Parathyroid adenoma (tissue), 2 donors: ENCODE measurements around the gene ZNF417.
A peak's percentile ranks its signal among the peaks of the same experiment; 100 is the strongest.

ENCODE experiments used
- H2AFZ ChIP-seq: fragments of 300-600 bp; sonication (generic); one replicate; pipeline ENCODE4 v1.7.0; 2017; ENCODE audit warnings: antibody characterized with exemption, mild to moderate bottlenecking
- H3K27ac ChIP-seq: fragments of 300-600 bp; sonication (generic); one replicate; pipeline ENCODE4 v1.7.0; 2017
- H3K27me3 ChIP-seq: fragments of 300-600 bp; sonication (generic); one replicate; pipeline ENCODE4 v1.7.0; 2017; ENCODE audit warnings: low read length; ENCODE audit not compliant: control insufficient read depth, insufficient read depth
- H3K36me3 ChIP-seq: fragments of 300-600 bp; sonication (generic); one replicate; pipeline ENCODE4 v1.7.0; 2017; ENCODE audit warnings: low read length; ENCODE audit not compliant: control insufficient read depth, insufficient read depth
- H3K4me1 ChIP-seq: fragments of 300-600 bp; sonication (generic); one replicate; pipeline ENCODE4 v1.7.0; 2017; ENCODE audit warnings: control low read depth
- H3K4me2 ChIP-seq: fragments of 300-600 bp; sonication (generic); one replicate; pipeline ENCODE4 v1.7.0; 2017; ENCODE audit warnings: low read length
- H3K4me3 ChIP-seq: fragments of 300-600 bp; sonication (generic); one replicate; pipeline ENCODE4 v1.7.0; 2017; ENCODE audit warnings: low read depth, low read length
- H3K79me2 ChIP-seq: fragments of 300-600 bp; sonication (generic); one replicate; pipeline ENCODE4 v1.7.0; 2017; ENCODE audit warnings: control low read depth
- H3K9ac ChIP-seq: fragments of 300-600 bp; sonication (generic); one replicate; pipeline ENCODE4 v1.7.0; 2017; ENCODE audit warnings: mild to moderate bottlenecking
- H3K9me3 ChIP-seq: fragments of 300-600 bp; sonication (generic); one replicate; pipeline ENCODE4 v1.7.0; 2017; ENCODE audit warnings: low read length; ENCODE audit not compliant: control insufficient read depth
- TF ChIP-seq, protein P1 (sequence below): fragments of 300-600 bp; sonication (generic); IDR thresholded peaks from one replicate; pipeline ENCODE4 v1.7.0; 2017; ENCODE audit warnings: antibody characterized with exemption, mild to moderate bottlenecking
- donor health status: primary hyperparathyroidism.

The ZNF417 gene

DNA sequence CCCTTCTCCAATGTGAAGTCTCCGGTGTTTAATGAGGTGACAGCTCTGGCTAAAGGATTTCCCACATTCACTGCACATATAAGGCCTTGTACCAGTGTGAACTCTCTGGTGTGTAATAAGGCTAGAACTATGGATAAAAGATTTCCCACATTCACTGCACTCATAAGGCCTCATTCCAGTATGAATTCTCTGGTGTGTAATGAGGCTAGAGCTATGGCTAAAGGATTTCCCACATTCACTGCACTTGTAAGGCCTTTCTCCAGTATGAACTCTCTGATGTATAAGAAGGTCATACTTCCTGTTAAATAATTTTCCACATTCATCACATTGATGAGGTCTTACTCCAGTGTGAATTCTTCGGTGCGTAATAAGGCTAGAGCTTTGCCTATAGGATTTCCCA, 25.2 kb upstream of the ZNF417 start:
- Histone ChIP-seq H3K27me3 (no peaks in the 10 kb centered on the region), H2AFZ (no peak overlapping the region), H3K9me3 (no peaks in the 10 kb centered on the region), H3K4me2 (no peak overlapping the region), H3K4me1 (peaks cover 4% of the 10 kb centered on the region), H3K4me3 (no peak overlapping the region), H3K27ac (no peak overlapping the region), H3K9ac (no peak overlapping the region), H3K36me3 (no peaks in the 10 kb centered on the region), H3K79me2 (no peaks in the 10 kb centered on the region)
- TF ChIP-seq, protein P1, sequence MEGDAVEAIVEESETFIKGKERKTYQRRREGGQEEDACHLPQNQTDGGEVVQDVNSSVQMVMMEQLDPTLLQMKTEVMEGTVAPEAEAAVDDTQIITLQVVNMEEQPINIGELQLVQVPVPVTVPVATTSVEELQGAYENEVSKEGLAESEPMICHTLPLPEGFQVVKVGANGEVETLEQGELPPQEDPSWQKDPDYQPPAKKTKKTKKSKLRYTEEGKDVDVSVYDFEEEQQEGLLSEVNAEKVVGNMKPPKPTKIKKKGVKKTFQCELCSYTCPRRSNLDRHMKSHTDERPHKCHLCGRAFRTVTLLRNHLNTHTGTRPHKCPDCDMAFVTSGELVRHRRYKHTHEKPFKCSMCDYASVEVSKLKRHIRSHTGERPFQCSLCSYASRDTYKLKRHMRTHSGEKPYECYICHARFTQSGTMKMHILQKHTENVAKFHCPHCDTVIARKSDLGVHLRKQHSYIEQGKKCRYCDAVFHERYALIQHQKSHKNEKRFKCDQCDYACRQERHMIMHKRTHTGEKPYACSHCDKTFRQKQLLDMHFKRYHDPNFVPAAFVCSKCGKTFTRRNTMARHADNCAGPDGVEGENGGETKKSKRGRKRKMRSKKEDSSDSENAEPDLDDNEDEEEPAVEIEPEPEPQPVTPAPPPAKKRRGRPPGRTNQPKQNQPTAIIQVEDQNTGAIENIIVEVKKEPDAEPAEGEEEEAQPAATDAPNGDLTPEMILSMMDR, result no peak

DNA sequence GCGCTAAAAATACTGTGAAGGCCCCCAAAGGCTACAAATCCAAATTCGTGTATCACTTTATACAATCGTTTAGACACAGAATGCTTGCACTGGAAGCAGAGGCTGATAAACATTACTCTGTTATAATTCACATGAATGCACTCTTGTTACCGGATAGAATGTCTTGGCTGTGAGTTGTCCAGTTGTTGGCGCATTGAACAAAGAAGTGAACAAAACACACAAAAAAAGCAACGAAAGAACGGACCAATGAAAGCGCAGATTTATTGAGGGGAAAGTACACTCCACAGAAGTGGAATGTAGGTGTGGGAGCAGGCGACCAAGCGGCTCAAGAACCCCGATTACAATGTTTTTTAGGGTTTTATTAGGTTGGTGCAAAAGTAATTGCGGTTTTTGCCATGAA, 19.3 kb upstream of the ZNF417 start:
- Histone ChIP-seq H3K4me3 (peak overlapping the region; percentile 92), H3K79me2 (peaks cover 2% of the 10 kb centered on the region), H3K27me3 (no peaks in the 10 kb centered on the region), H3K9ac (no peak overlapping the region), H2AFZ (no peak overlapping the region), H3K4me1 (no peaks in the 10 kb centered on the region), H3K9me3 (no peaks in the 10 kb centered on the region), H3K36me3 (no peaks in the 10 kb centered on the region), H3K4me2 (no peak overlapping the region), H3K27ac (no peak overlapping the region)
- TF ChIP-seq, protein P1, result no peak

DNA sequence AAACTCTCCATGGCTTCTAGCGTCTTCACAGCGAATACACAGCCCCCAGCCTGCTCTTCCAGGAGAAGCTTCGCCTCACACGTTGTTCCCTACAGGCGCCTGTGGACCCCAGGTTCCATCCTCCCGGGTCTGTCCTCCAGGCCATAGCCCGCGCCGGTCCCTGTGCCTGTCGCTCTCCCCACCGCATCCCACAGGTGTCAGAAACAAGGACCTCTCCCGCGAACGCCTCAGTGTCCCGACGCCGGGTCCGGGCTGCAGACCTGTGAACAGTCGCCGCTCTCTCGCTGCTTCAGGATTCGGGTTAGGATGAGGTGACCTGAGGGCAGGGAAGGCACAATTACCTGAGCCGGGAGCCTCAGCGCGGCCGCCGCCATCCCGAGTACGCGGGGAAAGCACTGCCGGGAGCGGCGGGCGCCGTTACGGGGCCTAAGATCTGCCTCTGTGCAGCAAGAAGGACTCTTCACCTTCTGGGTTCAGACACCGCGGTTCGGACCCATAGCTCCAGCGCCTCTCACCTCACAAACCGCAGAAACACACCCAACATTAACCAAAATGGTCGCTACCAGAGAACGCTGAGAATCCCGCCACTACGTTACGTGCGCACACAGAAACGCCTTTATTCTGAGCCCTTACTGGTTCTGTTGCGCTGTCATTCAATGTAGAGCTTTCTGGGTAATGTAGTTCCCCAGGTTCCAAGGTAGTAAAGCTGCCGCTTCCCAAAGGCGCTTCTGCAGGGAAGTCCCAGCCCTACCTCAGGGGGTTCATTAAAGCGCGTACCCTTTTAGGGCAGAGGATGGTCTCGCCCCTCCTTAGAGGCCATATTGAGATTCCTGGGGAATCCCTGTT, 18.7 kb upstream of the ZNF417 start, which contains the start of gene ZNF418:
ZNF418 (minus strand) TSS at position 583 of the 846 bp plus-strand sequence. CDS start 1,580 bp downstream, outside the sequence.
- no peaks in the 10 kb centered on the region for H3K4me1 ChIP-seq
- H3K27me3 ChIP-seq, result no peaks in the 10 kb centered on the region
- no peaks in the 10 kb centered on the region for H3K36me3 ChIP-seq
- H3K4me3 ChIP-seq, result peak within 1 kb of the TSS; percentile 92
- H3K9ac ChIP-seq, result no peak within 1 kb of the TSS
- TF ChIP-seq, protein P1, result no peak
- peak within 1 kb of the TSS; percentile 47 for H3K27ac ChIP-seq
- H2AFZ ChIP-seq, result peak within 1 kb of the TSS; percentile 70
- peak within 1 kb of the TSS; percentile 85 for H3K4me2 ChIP-seq
- no peaks in the 10 kb centered on the region for H3K9me3 ChIP-seq
- peaks cover 2% of the 10 kb centered on the region for H3K79me2 ChIP-seq

DNA sequence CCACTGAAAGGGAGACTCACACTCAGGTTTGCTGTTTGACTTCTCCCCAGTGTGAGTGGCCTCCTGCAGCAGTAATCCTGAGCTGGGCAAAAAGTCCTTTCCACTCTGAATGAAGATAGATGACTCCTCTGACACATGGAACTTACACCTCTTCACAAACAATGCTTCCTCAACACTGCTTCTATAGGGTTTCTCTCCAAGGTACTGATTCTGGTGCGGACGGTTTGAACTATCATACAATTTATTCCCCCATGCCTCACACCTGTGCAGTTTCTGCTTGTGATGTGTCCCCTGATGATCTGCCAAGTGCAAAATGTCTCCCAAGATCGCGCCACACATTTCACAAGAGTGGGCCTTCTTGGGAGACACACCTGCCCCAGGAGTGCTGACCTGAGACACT, 11.2 kb upstream of the ZNF417 start:
- Histone ChIP-seq H3K4me1 (no peaks in the 10 kb centered on the region), H2AFZ (no peak overlapping the region), H3K27ac (no peak overlapping the region), H3K36me3 (no peaks in the 10 kb centered on the region), H3K9me3 (no peaks in the 10 kb centered on the region), H3K79me2 (no peaks in the 10 kb centered on the region), H3K9ac (no peak overlapping the region), H3K4me2 (no peak overlapping the region), H3K27me3 (no peaks in the 10 kb centered on the region), H3K4me3 (no peak overlapping the region)
- TF ChIP-seq, protein P1, result no peak
